HG03378 (cell line): ENCODE data around the gene ERCC3.
"Not testable (repeated sequence)": the region's sequence is repeated elsewhere in the genome, so short reads cannot be mapped to it uniquely, and the experiment has no call there.

Experiments used
- ATAC-seq: cut with Tn5 transposase; IDR thresholded peaks from one replicate; pipeline ENCODE4 v1.9.1; 2021; ENCODE audit warnings: mild to moderate bottlenecking, moderate library complexity; ENCODE audit not compliant: unreplicated experiment

Gene ERCC3

DNA sequence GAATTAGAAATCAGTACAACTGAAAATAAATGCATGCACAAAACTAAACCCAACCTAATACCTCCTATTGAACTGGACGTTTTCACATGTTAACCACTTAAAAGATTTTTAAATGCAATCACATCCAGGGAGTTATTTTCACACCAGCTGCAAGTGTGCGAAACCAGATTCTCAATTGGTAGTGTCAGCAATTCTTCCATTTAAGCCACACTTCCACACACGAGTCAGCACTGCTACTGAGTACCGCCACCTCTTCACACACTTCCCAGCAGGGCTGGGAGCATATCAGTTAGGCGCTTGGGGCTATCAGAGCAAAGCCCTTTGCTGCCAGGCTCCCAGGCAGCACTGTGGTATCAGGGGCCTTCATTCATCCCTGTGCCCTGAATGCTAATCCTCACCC lies 14.2 kb downstream of the ERCC3 start:
- no peak for ATAC-seq

DNA sequence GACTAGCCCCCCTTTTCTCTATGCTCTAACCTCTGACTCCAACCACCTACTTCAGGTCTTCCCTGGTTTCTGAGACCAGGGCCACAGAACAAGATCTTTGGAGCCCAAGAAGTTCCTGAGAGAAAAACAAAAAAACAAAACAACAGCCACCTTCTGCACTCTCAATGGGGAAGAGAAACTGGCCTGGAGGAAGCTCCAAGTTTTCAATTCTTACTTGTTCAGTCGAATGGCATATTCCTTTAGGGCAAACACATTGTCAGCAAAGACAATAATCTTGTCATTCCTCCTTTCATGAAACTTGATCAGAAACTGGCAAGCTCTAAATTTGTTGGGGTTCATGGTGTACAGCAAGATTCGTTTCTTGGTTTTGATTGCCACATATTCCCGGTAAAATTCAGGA lies 15.0 kb downstream of the ERCC3 start:
- ATAC-seq = no peak

DNA sequence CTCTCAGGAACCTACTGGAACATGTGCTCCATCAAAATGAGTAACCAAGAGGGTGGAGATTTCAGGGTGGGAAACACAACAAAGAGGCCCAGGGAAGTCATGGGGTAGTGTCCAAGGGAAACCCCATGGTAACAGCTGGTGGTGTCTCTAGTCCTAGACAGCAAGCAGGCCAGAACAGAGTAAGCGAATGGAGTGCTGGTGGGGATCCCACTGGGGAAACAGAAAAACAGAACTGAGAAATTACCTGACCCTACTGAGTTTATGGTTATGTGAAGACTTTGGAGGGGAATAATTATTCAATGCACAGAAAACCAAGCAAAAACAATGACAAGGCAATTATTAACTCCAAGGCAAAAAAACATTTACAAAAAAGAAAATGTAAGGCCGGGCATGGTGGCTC lies 16.9 kb downstream of the ERCC3 start:
- ATAC-seq = no peak

DNA sequence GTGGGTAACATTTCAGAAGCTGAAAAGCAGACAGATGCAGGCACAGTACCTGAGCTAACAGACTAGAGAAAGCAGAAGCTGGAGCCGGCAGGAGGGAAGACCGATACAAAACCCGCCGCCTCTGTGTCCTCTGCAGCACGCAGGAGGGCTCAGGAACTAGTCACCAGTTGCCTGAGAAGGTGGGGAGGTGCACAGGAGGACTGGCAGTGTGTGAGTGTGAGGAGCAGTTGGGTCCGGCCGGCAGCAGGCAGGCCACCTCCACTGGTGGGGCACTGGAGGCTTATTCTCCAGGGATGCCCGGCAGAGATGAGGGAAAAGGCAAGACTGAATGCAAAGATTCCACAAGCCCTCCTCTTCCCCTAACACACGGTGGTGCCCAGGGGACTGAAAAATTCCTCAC lies 18.2 kb downstream of the ERCC3 start:
- no peak for ATAC-seq

DNA sequence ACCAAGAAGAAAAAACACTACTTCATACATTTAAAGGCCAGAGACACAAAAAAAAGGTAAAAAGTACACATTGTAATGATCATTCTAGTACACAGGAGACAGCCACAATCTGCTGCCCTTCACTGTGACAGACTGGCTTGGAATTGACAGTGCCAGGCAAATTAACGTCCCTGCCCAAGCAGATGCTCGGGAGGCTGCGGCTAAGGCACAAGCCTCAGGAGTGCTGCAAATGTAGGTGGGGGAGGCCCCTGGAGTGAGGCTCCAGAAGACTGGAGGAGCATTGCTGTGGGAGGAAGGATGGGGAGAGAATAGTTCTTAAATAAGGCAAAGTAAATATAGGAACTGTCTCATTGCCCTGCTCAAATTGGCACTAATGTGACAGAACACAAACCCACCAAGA lies 18.6 kb downstream of the ERCC3 start:
- no peak for ATAC-seq

DNA sequence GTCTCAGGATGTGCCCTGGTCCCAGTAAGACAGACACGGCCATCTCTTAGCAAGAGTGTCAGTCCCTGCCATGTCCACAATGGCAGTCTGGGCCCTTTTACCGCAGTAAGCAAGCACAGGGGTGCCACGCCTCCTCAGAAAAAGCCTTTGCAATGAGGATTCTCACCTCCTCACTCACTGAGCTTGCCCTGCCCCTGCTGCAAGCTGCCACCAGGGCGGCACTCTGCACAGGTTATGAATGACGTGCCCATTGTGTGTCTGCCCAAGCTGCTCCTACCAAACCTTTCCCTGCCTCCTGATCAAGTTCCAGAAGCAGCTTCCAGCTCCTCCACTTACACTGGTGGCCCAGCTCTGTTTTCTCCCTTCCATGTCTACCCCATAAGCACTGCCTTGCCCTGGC lies 23.3 kb downstream of the ERCC3 start:
- ATAC-seq = no peak

DNA sequence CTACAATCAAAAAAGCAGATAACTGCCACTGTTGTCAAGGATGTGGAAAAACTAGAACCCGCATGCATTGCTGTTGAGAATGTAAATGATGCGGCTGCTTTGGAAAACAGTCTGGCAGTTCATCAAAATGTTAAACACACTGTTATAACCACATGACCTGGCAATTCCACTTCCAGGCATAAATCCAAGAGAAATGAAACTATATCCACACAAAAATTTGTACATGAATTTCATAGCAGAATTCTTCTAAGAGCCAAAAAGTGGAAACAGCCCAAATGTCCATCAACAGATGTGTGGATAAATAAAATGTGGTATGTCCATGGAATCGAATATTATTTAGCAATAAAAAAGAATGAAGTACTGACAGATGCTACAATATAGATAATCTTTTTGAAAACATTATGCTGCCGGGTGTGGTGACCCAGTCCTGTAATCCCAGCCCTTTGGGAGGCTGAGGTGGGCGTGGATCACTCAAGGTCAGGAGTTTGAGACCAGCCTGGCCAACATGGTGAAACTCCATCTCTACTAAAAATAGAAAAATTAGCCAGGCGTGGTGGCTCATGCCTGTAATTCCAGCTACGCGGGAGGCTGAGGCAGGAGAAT lies 32.0 kb downstream of the ERCC3 start:
- ATAC-seq = no peak

DNA sequence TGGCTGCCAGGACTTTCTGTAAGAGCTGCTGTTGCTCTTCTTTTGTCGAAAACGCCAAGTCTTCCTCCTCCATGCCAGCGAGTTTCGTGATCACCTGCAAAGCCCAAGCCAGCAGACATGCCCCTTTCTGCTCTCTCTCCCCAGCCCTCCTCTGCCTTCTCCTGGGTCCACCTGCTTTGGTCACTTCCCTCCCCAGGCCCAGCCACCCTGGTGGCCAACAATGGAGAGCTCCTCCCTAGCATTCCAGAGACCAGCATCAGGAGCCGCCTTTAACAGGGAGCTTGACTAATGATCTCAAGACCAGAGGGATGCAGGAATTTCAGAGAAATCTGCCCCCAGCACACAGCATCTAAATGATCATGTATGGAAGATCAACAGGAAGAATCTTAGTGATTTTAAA lies 34.6 kb downstream of the ERCC3 start:
- no peak for ATAC-seq

DNA sequence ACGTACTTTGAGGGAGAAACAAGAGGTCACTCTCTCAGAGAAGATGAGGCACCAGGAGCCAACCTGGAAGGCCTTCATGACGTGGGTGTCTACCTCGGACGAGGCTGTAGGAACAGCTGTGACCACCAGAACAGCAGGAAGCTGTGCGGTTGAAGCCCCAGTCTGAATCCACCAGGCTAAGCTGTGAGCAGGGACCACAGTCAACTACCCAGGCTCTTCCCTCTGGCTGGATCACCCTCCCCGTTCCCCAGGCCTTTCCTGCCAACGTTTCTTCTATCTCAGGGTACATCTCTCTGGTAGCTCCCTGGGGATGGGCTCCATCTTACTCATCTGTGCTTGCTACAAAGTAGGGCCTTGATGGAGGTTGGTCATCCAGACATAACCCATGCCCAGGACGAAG lies 37.1 kb downstream of the ERCC3 start:
- no peak for ATAC-seq

DNA sequence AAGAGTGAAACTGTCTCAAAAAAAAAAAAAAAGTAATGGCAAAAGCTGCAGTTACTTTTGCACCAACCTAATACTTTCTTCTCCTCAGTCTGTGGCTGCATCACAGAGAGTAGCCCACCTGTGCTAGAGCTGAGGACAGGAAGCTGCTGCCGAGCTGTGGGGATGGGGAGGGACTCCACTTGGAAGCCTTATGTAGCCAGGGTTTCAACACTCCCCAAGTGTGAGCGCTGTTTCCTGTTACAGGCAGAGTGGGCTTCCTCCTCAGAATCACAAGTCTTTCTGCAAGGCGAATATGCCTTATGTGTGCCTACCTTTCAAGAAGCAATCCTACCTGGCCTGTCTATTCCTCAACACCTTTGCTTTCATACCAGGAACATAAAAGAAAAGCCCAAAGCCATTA lies 37.6 kb downstream of the ERCC3 start:
- no peak for ATAC-seq

DNA sequence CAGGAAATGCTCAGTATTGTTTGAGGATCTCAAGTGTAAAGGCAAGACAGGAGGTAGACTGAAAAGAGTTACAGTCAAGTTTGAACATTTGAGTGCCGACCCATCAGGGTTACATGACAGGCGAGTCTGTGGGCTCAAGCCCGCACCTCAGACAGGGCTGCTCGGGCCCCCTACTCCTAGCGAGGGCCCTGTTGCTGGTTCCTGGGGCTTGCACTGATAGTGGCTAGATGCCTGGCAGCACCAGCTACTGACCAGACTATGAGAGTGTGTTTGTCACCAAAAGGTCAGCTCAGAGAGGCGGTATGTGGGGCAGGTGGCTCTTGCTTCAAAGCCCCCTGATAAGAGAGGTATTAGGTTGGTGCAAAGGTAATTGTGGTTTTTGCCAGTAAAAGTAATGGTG lies 38.2 kb downstream of the ERCC3 start:
- ATAC-seq = no peak

DNA sequence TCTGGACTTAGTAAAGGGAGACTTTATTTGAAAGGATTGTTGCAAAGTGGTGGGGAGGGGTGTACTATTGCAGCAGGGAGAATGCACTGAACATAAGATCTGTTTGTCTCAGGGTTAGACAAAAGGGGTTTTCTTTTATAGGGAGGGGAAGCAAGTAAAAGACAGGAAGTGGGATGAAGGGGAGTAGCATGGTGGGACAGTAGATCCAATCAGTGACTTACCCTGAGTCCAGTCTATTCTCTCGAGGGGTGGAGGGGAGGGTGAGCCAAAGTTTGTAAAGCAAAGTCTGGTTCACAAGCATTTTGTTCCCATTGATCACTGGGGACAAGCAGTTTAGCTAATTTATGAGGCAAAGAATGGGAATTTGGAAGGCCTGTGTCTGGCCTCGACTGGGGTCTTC lies 38.8 kb downstream of the ERCC3 start:
- no peak for ATAC-seq

DNA sequence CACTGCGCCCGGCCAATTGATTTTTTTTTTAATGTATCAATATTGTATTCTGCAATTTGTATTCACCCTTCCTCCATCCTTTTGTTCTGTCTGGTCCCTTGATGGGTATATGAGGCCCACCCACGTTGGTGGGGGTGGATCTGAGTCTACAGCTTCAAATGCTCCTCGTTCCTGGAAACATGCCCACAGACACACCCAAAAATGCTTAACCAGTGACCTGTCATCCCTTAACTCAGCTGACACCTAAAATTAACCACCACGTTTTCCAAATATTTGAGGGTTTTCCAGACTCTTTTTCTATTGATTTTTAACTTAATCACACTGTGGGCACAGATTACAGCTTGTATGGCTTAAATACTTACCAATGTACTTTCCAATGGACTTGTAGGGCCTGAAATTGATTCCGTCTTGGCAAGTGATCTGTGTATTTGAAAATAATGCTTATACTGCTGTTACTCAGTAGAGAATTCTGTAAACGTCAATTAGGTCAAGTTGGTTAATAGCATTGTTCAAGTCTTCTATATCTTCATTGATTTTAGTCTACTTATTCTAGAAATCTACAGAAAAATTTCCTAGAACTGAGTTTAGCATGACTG lies 39.5 kb downstream of the ERCC3 start:
- no peak for ATAC-seq

DNA sequence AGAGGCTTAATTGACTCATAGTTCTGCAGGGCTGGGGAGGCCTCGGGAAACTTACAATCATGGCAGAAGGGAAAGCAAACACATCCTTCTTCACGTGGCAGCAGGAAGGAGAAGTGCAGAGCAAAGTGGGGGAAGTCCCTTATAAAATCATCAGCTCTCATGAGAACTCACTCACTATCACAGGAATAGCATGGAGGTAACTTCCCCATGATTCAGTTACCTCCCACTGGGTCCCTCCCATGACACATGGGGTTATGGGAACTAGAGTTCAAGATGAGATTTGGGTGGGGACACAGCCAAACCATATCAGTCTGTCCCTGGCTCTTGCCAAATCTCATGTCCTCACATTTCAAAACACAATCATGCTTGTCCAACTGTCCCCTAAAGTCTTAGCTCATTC lies 52.8 kb downstream of the ERCC3 start:
- not testable (repeated sequence) for ATAC-seq

DNA sequence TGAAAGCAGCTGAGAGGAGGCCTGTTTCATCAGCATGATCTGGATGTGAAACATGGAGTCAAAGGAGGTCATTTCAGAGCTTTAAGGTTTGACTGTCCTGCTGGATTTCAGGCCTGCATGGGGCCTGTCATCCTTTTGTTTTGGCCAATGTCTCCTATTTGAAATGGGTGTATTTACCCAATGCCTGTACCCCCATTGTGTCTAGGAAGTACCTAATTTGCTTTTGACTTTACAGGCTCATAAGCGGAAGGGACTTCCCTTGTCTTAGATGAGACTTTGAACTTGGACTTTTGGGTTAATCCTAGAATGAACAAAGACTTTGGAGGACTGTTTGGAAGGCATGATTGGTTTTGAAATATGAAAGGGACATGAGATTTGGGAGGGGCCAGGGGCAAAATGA lies 54.5 kb downstream of the ERCC3 start:
- ATAC-seq = no peak

DNA sequence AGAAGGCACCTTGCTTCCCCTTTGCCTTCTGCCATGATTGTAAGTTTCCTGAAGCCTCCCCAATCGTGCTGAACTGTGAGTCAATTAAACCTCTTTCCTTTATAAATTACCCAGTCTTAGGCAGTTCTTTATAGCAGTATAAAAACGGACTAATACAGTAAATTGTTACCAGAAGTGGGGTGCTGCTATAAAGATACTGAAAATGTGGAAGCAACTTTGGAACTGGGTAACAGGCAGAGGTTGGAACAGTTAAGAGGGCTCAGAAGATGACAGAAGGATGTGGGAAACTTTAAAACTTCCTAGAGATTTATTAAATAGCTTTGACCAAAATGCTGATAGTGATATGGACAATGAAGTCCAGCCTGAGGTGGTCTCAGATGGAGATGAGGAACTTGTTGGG lies 56.2 kb downstream of the ERCC3 start:
- ATAC-seq = not testable (repeated sequence)

DNA sequence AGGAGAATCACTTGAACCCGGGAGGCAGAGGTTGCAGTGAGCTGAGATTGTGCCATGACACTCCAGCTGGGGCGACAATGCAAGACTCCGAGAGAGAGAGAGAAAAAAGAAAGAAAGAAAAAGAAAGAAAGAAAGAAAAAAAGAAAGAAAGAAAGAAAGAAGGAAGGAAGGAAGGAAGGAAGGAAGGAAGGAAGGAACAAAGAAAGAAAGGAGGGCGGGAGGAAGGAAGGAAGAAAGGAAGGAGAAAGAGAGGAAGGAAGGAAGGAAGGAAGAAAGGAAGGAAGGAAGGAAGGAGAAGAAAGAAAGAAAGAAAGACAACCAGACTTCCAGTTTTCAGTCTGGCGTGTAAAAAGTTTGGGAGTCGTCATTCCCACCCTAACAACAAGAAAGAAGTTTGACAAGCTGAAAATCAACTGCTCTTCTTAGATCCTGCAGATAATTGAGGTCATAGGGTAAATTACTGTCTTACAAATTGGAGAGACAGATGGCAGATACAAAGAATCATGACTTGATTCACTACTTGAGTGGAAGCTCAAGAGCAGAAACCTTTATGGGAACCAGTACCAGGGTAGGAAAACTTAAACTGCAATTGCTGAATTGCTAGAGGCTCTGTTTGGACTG lies 58.8 kb downstream of the ERCC3 start:
- ATAC-seq = no peak

DNA sequence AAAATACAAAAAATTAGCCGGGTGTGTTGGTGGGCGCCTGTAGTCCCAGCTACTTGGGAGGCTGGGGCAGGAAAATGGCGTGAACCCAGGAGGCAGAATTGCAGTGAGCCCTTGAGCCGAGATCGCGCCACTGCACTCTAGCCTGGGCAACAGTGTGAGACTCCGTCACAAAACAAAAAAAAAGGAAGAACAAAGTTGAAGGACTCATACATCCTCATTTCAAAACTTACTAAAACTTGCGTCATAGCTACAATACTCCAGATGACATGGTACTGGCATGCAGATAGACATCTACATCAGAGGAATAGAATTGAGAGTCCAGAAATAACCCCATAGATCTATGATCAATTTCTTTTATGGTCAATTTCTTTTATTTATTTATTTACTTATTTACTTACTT lies 60.2 kb downstream of the ERCC3 start:
- ATAC-seq = no peak

DNA sequence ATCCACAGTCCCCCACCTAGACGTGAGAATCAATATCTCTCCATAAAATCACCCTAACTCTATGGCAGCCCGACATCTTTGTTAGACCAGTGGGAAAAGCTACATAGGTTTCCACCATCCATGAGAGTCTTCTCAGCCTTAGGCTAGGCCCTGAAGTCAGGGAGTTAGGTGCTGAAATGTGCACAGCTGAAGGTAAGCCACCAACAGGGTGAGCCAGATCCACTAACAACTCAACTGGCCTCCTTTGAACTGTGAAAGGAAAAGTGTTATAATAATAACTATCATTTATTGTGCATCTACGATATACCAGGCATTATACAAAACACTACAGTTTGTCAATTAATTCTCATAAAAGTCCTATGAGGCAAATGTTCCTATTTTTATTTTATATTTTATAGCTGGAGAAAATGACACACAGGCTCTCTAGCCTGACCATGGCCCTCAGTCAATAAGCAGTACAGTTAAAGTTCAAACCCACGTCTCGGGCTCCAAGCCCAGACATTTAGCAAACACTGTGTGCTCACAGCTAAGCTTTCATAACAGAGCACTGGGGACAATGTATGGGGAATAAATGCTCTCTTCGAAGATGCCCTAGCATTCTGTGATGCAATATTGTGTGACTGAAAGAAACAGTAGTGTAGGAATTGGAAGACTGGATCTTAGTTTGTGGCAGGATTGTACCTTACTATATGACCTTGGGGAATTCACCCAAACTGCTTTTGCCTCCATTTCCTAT lies 62.6 kb downstream of the ERCC3 start:
- ATAC-seq = no peak

DNA sequence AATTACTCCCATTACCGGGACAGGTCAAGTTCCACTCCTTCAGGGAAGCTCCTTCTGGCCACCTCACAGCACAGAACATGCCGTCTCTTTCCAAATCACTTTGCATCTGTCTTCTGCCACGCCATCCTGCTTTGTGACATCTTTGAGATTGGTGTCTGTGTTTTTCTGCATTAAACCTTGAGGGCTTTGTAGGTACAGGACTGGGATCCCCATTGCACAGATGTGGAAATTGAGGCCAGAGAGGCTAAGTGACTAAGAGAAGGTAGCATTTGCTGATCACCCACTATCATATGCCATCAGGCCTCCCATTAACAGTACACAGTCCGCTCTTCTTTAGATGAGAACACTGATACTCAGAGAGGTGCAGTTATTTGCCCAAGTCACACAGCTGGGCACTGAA lies 64.4 kb downstream of the ERCC3 start:
- no peak for ATAC-seq

DNA sequence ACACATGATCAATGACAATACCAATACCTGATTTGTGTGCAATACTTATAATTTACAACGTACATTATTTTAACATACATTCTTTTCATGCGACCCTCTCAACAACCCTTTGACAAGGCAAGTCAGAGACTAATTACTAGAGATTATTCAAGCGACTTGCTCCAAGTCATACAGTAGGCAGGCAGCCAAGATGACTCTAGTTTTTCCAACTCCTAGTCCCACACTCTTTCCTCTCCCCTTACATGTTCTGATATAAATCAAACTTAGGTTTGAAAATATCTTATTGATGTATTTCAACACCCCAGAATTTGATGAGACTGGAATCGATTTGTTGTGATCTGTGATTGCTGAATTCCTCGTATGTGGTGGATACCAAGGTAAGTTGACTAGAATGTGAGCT lies 65.8 kb downstream of the ERCC3 start:
- no peak for ATAC-seq

DNA sequence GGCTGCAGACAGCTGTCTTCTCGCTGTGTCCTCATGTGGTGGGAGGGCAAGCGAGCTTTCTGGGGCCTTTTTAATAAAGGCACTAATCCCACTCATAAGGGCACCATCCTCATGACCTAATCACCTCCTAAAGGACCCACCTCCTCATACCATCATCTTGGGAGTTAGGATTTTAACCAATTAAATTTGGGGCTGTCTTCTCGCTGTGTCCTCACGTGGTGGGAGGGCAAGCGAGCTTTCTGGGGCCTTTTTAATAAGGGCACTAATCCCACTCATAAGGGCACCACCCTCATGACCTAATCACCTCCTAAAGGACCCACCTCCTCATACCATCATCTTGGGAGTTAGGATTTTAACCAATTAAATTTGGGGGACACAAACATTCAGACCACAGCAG lies 66.7 kb downstream of the ERCC3 start:
- not testable (repeated sequence) for ATAC-seq
